Measurements from ENCODE around the gene FAM20C. TPM values are rescaled to one million over a fixed set of nuclear protein-coding genes. Genes with fewer than 3 reads are reported as not detected.

The FAM20C gene
- total RNA-seq, 2 experiments from 2014 or later: 1.3 to 1.7 TPM

GRCh38 chr7:171364-171904, 20.9 kb upstream of the FAM20C start:
- H3K4me3 Mint-ChIP-seq: no peak overlapping the region
- POLR2A ChIA-PET: no interaction called here
- intact Hi-C loops (cut with DNase I, micrococcal nuclease): no loop called here
- Histone ChIP-seq H3K27ac (ENCODE audit: low read depth in 1 of 2, low read length in 2 of 2) (no peak overlapping the region), H3K4me3 (ENCODE audit: low read length) (no peak overlapping the region), H3K4me1 (ENCODE audit: insufficient read depth, low read length) (no peaks in the 10 kb centered on the region), H3K27me3 (ENCODE audit: control insufficient read depth in 1 of 2, insufficient read depth in 2 of 2, low read length in 2 of 2) (peaks cover 0 to 4% of the 10 kb centered on the region in 2 experiments), H3K9me3 (ENCODE audit: control insufficient read depth in 1 of 2, insufficient read depth in 1 of 2, low read length in 2 of 2) (peaks cover 0 to 3% of the 10 kb centered on the region in 2 experiments), H3K36me3 (ENCODE audit: insufficient read depth, low read length) (no peaks in the 10 kb centered on the region)
- no peaks in the 10 kb centered on the region for H3K4me1 Mint-ChIP-seq (ENCODE audit: low read depth)
- H3K27ac Mint-ChIP-seq: no peak overlapping the region
- DNase-seq (no peak), ATAC-seq (ENCODE audit: poor library complexity) (no peak)
- peaks cover 11% of the 10 kb centered on the region for H3K27me3 Mint-ChIP-seq
- no peak for TF ChIP-seq CTCF (IDR thresholded peaks at IDR 0.05)
- no peaks in the 10 kb centered on the region for H3K9me3 Mint-ChIP-seq
- no peaks in the 10 kb centered on the region for H3K36me3 Mint-ChIP-seq (ENCODE audit: low read depth)
- CTCF ChIA-PET: no interaction called here

GRCh38 chr7:171912-172515, 20.4 kb upstream of the FAM20C start:
- Histone ChIP-seq H3K27ac (ENCODE audit: low read depth in 1 of 2, low read length in 2 of 2) (no peak overlapping the region), H3K36me3 (ENCODE audit: insufficient read depth, low read length) (no peaks in the 10 kb centered on the region), H3K9me3 (ENCODE audit: control insufficient read depth in 1 of 2, insufficient read depth in 1 of 2, low read length in 2 of 2) (peaks cover 0 to 3% of the 10 kb centered on the region in 2 experiments), H3K4me3 (ENCODE audit: low read length) (no peak overlapping the region), H3K4me1 (ENCODE audit: insufficient read depth, low read length) (no peaks in the 10 kb centered on the region), H3K27me3 (ENCODE audit: control insufficient read depth in 1 of 2, insufficient read depth in 2 of 2, low read length in 2 of 2) (peaks cover 0 to 4% of the 10 kb centered on the region in 2 experiments)
- Mint-ChIP-seq H3K36me3 (ENCODE audit: low read depth) (no peaks in the 10 kb centered on the region), H3K27me3 (peaks cover 9% of the 10 kb centered on the region), H3K4me1 (ENCODE audit: low read depth) (no peaks in the 10 kb centered on the region), H3K27ac (no peak overlapping the region), H3K4me3 (no peak overlapping the region), H3K9me3 (no peaks in the 10 kb centered on the region)
- TF ChIP-seq CTCF (IDR thresholded peaks at IDR 0.05): no peak
- ChIA-PET POLR2A (no interaction called here), CTCF (no interaction called here)
- DNase-seq (no peak), ATAC-seq (ENCODE audit: poor library complexity) (no peak)
- intact Hi-C loops (cut with DNase I, micrococcal nuclease): no loop called here

- no peak for ATAC-seq (ENCODE audit: poor library complexity)
- Mint-ChIP-seq H3K36me3 (ENCODE audit: low read depth) (no peaks in the 10 kb centered on the region), H3K9me3 (no peaks in the 10 kb centered on the region), H3K4me1 (ENCODE audit: low read depth) (no peaks in the 10 kb centered on the region), H3K27me3 (peaks cover 4% of the 10 kb centered on the region), H3K4me3 (no peak overlapping the region), H3K27ac (no peak overlapping the region)
- CTCF ChIA-PET: no interaction called here
- Histone ChIP-seq H3K4me1 (ENCODE audit: insufficient read depth, low read length) (no peaks in the 10 kb centered on the region), H3K4me3 (ENCODE audit: low read length) (no peak overlapping the region), H3K27ac (ENCODE audit: low read depth in 1 of 2, low read length in 2 of 2) (no peak overlapping the region), H3K36me3 (ENCODE audit: insufficient read depth, low read length) (no peaks in the 10 kb centered on the region), H3K9me3 (ENCODE audit: control insufficient read depth in 1 of 2, insufficient read depth in 1 of 2, low read length in 2 of 2) (peaks cover 0 to 3% of the 10 kb centered on the region in 2 experiments), H3K27me3 (ENCODE audit: control insufficient read depth in 1 of 2, insufficient read depth in 2 of 2, low read length in 2 of 2) (no peaks in the 10 kb centered on the region)
- intact Hi-C loops (cut with DNase I, micrococcal nuclease): no loop called here
- POLR2A ChIA-PET: no interaction called here
- no peak for DNase-seq
- TF ChIP-seq CTCF (IDR thresholded peaks at IDR 0.05): no peak
Measured at GRCh38 chr7:173209-173918, 19.0 kb upstream of the FAM20C start.

Measured in CD4-positive, alpha-beta T cell (primary cell).